ENCODE results near the gene CHMP6. TPM values are rescaled to one million over a fixed set of nuclear protein-coding genes. Genes with fewer than 3 reads are reported as not detected.
"Not testable (repeated sequence)": the region's sequence is repeated elsewhere in the genome, so short reads cannot be mapped to it uniquely, and the experiment has no call there.

Gene CHMP6
- total RNA-seq, 2 experiments from 2014 or later = 31.3 to 32.9 TPM

GRCh38 chr17:81009136-81009535 is 17.5 kb downstream of the CHMP6 start:
- ChIA-PET POLR2A (no interaction called here), CTCF (no interaction called here)
- peaks cover 8% of the 10 kb centered on the region for H3K4me1 Mint-ChIP-seq
- H3K36me3 Mint-ChIP-seq (ENCODE audit: low read depth) = peaks cover 12% of the 10 kb centered on the region
- peaks cover 24% of the 10 kb centered on the region for H3K27me3 Mint-ChIP-seq
- peaks cover 14% of the 10 kb centered on the region for H3K9me3 Mint-ChIP-seq
- no peak overlapping the region for H3K27ac Mint-ChIP-seq
- no peak overlapping the region for H3K4me3 Mint-ChIP-seq
- no peak for DNase-seq

GRCh38 chr17:81010935-81011334 is 19.3 kb downstream of the CHMP6 start:
- CTCF ChIA-PET = interaction anchor here (0.6 kb wide), 1 partner anchor 1901 kb away, joined by 3 read pairs; no protein-coding TSS in a partner anchor
- Mint-ChIP-seq H3K9me3 (peaks cover 17% of the 10 kb centered on the region), H3K4me1 (peaks cover 4% of the 10 kb centered on the region)

GRCh38 chr17:81011951-81012350 is 20.3 kb downstream of the CHMP6 start:
- POLR2A ChIA-PET = no interaction called here
- H3K27me3 Mint-ChIP-seq = peaks cover 11% of the 10 kb centered on the region
- CTCF ChIA-PET = no interaction called here
- DNase-seq = no peak
- H3K4me3 Mint-ChIP-seq = no peak overlapping the region
- peaks cover 20% of the 10 kb centered on the region for H3K36me3 Mint-ChIP-seq (ENCODE audit: low read depth)
- H3K9me3 Mint-ChIP-seq = peaks cover 25% of the 10 kb centered on the region
- no peak overlapping the region for H3K27ac Mint-ChIP-seq
- peaks cover 8% of the 10 kb centered on the region for H3K4me1 Mint-ChIP-seq

More at GRCh38 chr17:81010935-81011334, 19.3 kb downstream of the CHMP6 start:
- H3K27ac Mint-ChIP-seq = no peak overlapping the region
- peaks cover 14% of the 10 kb centered on the region for H3K36me3 Mint-ChIP-seq (ENCODE audit: low read depth)
- no peak overlapping the region for H3K4me3 Mint-ChIP-seq
- POLR2A ChIA-PET = no interaction called here
- H3K27me3 Mint-ChIP-seq = peaks cover 18% of the 10 kb centered on the region
- DNase-seq = no peak

GRCh38 chr17:81012574-81013447 is 21.2 kb downstream of the CHMP6 start:
- Mint-ChIP-seq H3K36me3 (ENCODE audit: low read depth) (peaks cover 22% of the 10 kb centered on the region), H3K27me3 (peaks cover 10% of the 10 kb centered on the region), H3K9me3 (peaks cover 25% of the 10 kb centered on the region), H3K27ac (no peak overlapping the region), H3K4me1 (peaks cover 15% of the 10 kb centered on the region), H3K4me3 (no peak overlapping the region)
- CTCF ChIA-PET = interaction anchor here (0.7 to 1.1 kb wide), 2 partner anchors 11 to 21 kb away, joined by 3 read pairs; partner anchors contain the start of gene CHMP6
- POLR2A ChIA-PET = no interaction called here
- DNase-seq = no peak

GRCh38 chr17:81013642-81014041 is 22.0 kb downstream of the CHMP6 start:
- Mint-ChIP-seq H3K9me3 (peaks cover 25% of the 10 kb centered on the region), H3K4me3 (no peak overlapping the region), H3K27me3 (peaks cover 6% of the 10 kb centered on the region), H3K4me1 (peaks cover 24% of the 10 kb centered on the region), H3K27ac (no peak overlapping the region), H3K36me3 (ENCODE audit: low read depth) (peaks cover 22% of the 10 kb centered on the region)
- POLR2A ChIA-PET = no interaction called here
- DNase-seq = no peak
- CTCF ChIA-PET = interaction anchor here (1.1 kb wide), 1 partner anchor 10 kb away, joined by 3 read pairs; no protein-coding TSS in a partner anchor

- ChIA-PET CTCF (interaction anchor here (1.3 kb wide), 1 partner anchor 17 kb away, joined by 3 read pairs; no protein-coding TSS in a partner anchor), POLR2A (no interaction called here)
- Mint-ChIP-seq H3K36me3 (ENCODE audit: low read depth) (peaks cover 22% of the 10 kb centered on the region), H3K9me3 (peaks cover 24% of the 10 kb centered on the region), H3K27me3 (peaks cover 6% of the 10 kb centered on the region), H3K4me1 (peaks cover 33% of the 10 kb centered on the region), H3K4me3 (no peak overlapping the region), H3K27ac (no peak overlapping the region)
- DNase-seq = no peak
Observed at GRCh38 chr17:81015136-81015535, 23.5 kb downstream of the CHMP6 start.

GRCh38 chr17:81016575-81016974 is 24.9 kb downstream of the CHMP6 start:
- peaks cover 2% of the 10 kb centered on the region for H3K27me3 Mint-ChIP-seq
- peak overlapping the region; percentile 68 for H3K27ac Mint-ChIP-seq
- peaks cover 17% of the 10 kb centered on the region for H3K9me3 Mint-ChIP-seq
- H3K4me3 Mint-ChIP-seq = no peak overlapping the region
- peaks cover 33% of the 10 kb centered on the region for H3K4me1 Mint-ChIP-seq
- POLR2A ChIA-PET = no interaction called here
- H3K36me3 Mint-ChIP-seq (ENCODE audit: low read depth) = peaks cover 15% of the 10 kb centered on the region
- no peak for DNase-seq
- CTCF ChIA-PET = no interaction called here

- peak overlapping the region; percentile 98 for H3K27ac Mint-ChIP-seq
Observed at GRCh38 chr17:81017330-81017729, 25.7 kb downstream of the CHMP6 start.

GRCh38 chr17:81018044-81018802 is 26.6 kb downstream of the CHMP6 start:
- POLR2A ChIA-PET = interaction anchor here (0.6 to 1.1 kb wide), 2 partner anchors 14 to 26 kb away, joined by 3 read pairs; no protein-coding TSS in a partner anchor
- H3K4me3 Mint-ChIP-seq = peak overlapping the region; percentile 71
- peaks cover 11% of the 10 kb centered on the region for H3K9me3 Mint-ChIP-seq
- CTCF ChIA-PET = interaction anchor here (0.5 to 1.6 kb wide), 6 partner anchors 11 to 962 kb away, joined by 3 to 6 read pairs (median 3); no protein-coding TSS in a partner anchor
- H3K27ac Mint-ChIP-seq = peak overlapping the region; percentile 98
- peaks cover 12% of the 10 kb centered on the region for H3K36me3 Mint-ChIP-seq (ENCODE audit: low read depth)
- DNase-seq = peak; percentile 67
- peaks cover 2% of the 10 kb centered on the region for H3K27me3 Mint-ChIP-seq
- H3K4me1 Mint-ChIP-seq = peaks cover 39% of the 10 kb centered on the region

More at GRCh38 chr17:81017330-81017729, 25.7 kb downstream of the CHMP6 start:
- ChIA-PET CTCF (interaction anchor here (0.6 to 1.5 kb wide), 5 partner anchors 12 to 211 kb away, joined by 3 to 6 read pairs (median 3); no protein-coding TSS in a partner anchor), POLR2A (interaction anchor here (1.1 kb wide), 1 partner anchor 13 kb away, joined by 3 read pairs; no protein-coding TSS in a partner anchor)
- peak overlapping the region; percentile 71 for H3K4me3 Mint-ChIP-seq
- H3K36me3 Mint-ChIP-seq (ENCODE audit: low read depth) = peaks cover 12% of the 10 kb centered on the region
- peaks cover 38% of the 10 kb centered on the region for H3K4me1 Mint-ChIP-seq
- DNase-seq, H3K27me3 Mint-ChIP-seq: not testable (repeated sequence)
- H3K9me3 Mint-ChIP-seq = peaks cover 11% of the 10 kb centered on the region

- peak overlapping the region; percentile 20 for H3K4me3 Mint-ChIP-seq
Observed at GRCh38 chr17:81019563-81020442, 28.2 kb downstream of the CHMP6 start.

GRCh38 chr17:81020443-81020766 is 28.8 kb downstream of the CHMP6 start:
- H3K36me3 Mint-ChIP-seq (ENCODE audit: low read depth) = peaks cover 12% of the 10 kb centered on the region
- no peak for DNase-seq
- no peak overlapping the region for H3K27ac Mint-ChIP-seq
- H3K4me1 Mint-ChIP-seq = peaks cover 45% of the 10 kb centered on the region
- peaks cover 8% of the 10 kb centered on the region for H3K27me3 Mint-ChIP-seq
- H3K9me3 Mint-ChIP-seq = peaks cover 11% of the 10 kb centered on the region
- no peak overlapping the region for H3K4me3 Mint-ChIP-seq
- ChIA-PET CTCF (interaction anchor here (0.6 kb wide), 1 partner anchor 302 kb away, joined by 4 read pairs; no protein-coding TSS in a partner anchor), POLR2A (no interaction called here)

More at GRCh38 chr17:81019563-81020442, 28.2 kb downstream of the CHMP6 start:
- ChIA-PET CTCF (interaction anchor here (0.5 to 1.6 kb wide), 4 partner anchors 79 to 303 kb away, joined by 3 to 4 read pairs (median 4); no protein-coding TSS in a partner anchor), POLR2A (no interaction called here)
- DNase-seq = no peak
- Mint-ChIP-seq H3K4me1 (peaks cover 45% of the 10 kb centered on the region), H3K27me3 (peaks cover 5% of the 10 kb centered on the region), H3K36me3 (ENCODE audit: low read depth) (peaks cover 12% of the 10 kb centered on the region), H3K27ac (peak overlapping the region; percentile 98), H3K9me3 (peaks cover 11% of the 10 kb centered on the region)
